Measurements from ENCODE around the gene ABCA5.

The ABCA5 gene

GRCh38 chr17:69268543-69269014 is 58.4 kb downstream of the ABCA5 start:
- DNase-seq (ENCODE audit: low read depth in 2 of 2), result no peak

GRCh38 chr17:69267219-69267618 is 59.7 kb downstream of the ABCA5 start:
- no peak for DNase-seq (ENCODE audit: low read depth in 2 of 2)

GRCh38 chr17:69265873-69266272 is 61.1 kb downstream of the ABCA5 start:
- no peak for DNase-seq (ENCODE audit: low read depth in 2 of 2)

DNA sequence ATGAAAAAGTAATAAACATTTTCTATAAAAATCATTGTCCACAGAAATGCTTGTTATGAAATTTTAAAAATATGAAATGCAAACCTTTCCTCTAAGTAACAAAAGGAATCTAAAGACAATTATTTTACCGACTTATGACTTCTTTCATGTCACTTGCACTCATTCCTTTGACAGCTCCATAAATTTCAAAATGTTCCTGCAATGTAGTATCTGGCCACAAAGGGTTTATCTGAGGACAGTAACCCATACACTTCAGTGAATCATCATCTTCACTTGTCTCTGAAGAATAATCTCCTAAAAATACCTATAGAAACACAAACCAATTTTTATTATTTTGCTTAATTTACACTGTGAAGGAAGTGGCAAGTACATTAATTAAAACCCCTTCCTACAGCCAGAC is 72.7 kb downstream of the ABCA5 start:
- DNase-seq (ENCODE audit: low read depth in 2 of 2), result no peak

GRCh38 chr17:69250641-69251040 is 76.3 kb downstream of the ABCA5 start:
- DNase-seq (ENCODE audit: low read depth in 2 of 2), result no peak

DNA sequence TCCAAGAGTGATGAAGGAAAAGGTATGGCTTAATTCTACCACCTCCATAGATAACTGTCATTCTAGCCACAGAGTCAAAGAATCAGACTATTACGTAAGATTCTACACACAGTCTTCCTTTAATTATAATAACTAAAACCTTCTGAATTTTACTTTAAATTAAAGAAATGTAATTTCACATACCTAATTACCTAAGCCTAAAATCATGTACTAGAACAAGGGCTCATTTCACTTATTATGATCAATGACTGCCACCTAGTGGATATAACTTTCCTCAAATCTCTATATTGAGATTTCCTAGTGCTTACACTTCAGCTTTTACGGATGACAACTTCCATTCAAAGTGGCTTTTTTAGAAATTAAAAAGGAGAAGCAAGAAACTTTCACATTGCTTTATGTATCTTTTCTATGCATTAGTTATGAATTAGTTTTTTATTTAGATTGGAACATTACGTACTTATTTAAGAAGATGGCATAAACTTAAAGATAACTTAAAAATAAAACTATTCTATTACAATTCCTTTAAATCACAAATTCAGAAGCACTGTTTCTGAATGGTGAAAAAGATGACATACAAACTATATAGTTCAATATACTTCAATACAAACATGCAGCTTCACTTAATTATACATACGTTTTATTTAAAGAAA is 80.1 kb downstream of the ABCA5 start:
- DNase-seq (ENCODE audit: low read depth in 2 of 2), result no peak

DNA sequence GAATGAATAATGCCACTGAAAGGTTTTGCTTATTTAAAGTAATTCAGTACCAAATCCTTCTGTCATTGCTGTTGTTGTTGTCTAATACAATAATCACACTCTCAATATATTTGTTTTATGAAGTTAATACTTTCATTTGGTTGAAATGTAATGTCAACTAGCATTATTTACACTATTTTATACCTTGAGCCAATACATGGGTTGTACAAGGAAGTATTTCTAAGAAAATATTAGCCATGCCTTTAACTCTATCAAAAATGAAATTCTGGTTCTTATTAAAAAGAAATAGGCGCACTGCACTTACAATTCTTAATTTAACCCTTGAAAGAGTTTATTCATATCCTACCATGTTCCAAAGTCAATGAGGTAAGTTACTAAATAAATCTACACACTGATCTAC is 80.7 kb downstream of the ABCA5 start:
- no peak for DNase-seq (ENCODE audit: low read depth in 2 of 2)

DNA sequence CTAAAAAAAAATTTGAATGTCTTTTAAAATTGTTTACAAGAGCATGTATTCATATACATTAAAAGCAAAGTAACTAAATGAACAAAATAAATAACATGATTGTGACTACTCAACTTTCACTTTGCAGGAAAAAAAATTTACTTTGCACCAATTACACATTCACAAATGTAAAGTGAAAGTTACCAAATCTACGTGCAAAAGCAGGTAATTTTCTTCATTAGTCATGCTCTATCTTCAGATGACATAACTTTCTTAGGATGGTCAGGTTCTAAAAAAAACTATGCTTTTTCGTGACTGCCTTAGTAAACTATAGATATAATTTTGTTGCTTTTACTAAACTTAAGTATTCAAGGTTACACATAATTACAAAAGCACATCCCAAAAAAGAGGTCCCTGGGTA is 81.3 kb downstream of the ABCA5 start:
- DNase-seq (ENCODE audit: low read depth in 2 of 2), result no peak

- DNase-seq (ENCODE audit: low read depth in 2 of 2), result no peak
Observed at GRCh38 chr17:69239611-69240600, 87.0 kb downstream of the ABCA5 start.

- no peak for DNase-seq (ENCODE audit: low read depth in 2 of 2)
Observed at GRCh38 chr17:69236946-69237345, 90.0 kb downstream of the ABCA5 start.

DNA sequence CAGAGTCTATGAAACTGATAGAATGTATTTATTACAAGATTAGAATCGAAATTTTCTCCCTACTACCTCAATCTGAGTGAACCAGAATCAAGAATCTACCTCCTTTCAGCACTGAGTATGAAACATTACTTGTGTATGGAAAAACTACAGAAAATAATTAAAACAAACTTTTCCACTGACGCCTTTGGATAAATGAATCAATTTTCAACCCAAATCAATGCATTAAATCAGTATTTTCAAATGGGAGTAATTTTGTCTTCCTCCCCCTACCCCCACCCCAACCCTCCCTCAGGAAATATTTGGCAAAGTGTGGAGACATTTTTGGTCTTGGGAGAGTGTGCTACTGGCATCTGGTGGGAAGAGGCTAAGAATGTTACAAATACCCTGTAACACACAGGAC is 90.5 kb downstream of the ABCA5 start:
- DNase-seq (ENCODE audit: low read depth in 2 of 2), result no peak

GRCh38 chr17:69235338-69236058 is 91.4 kb downstream of the ABCA5 start:
- DNase-seq (ENCODE audit: low read depth in 2 of 2), result peak; percentile 11 to 15

- no peak for DNase-seq (ENCODE audit: low read depth in 2 of 2)
Observed at GRCh38 chr17:69232650-69233049, 94.3 kb downstream of the ABCA5 start.

DNA sequence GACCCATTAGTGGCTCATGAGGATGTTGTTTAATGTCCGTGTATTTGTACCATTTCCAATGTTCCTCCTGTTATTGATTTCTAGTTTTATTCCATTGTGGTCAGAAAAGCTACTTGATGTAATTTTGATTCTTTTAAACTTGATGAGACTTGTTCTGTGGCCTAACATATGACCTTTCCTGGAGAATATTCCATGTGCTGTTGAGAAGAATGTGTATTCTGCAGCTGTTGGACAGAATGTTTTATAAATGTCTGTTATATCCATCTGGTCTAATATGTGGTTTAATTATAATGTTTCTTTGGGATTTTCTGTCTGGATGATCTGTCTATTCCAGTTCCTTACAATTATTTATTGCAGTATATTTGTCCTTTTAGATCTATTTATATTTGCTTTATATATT is 95.4 kb downstream of the ABCA5 start:
- DNase-seq (ENCODE audit: low read depth in 2 of 2), result no peak

DNA sequence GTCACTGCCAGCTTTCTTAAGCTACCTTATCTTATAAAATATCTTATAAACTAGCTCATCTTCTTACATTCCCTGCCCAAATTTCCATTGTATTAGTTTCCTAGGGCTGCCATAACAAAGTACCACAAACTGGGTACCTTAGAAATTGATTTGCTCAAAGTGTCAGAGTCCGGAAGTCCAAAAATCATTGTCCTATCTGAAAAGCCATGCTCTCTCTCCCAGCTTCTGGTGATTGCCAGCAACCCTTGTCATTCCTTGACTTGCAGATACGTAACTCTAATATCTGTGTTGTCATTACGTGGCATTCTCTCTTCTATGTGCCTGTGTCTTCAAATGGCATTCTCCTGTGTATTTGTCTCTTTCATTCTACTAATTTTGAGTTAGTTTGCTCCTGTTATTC is 96.0 kb downstream of the ABCA5 start:
- no peak for DNase-seq (ENCODE audit: low read depth in 2 of 2)

DNA sequence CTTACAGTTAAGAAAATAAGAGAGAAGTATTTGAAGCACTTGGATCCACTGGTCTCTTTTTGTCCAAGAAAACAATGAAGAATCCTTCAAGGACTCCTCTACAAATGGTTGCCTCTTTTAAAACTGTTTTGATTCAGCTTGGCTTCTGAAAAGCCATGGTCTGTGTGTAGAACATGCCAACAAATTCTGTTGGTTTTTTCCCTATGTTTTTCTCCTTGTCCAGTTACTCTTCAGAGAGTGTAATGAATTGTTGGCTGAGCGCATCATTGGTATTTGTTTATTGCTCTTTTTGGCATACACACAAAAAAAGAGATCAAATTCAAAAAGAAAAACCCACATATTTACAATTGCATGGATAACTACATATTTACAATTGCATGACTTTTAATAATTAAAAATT is 98.4 kb downstream of the ABCA5 start, which contains the start of gene ABCA10:
Gene ABCA10 (minus strand): TSS at position 249 of the 400 bp plus-strand sequence. CDS start 3,466 bp downstream, outside the sequence.
- no peak for DNase-seq (ENCODE audit: low read depth in 2 of 2)

DNA sequence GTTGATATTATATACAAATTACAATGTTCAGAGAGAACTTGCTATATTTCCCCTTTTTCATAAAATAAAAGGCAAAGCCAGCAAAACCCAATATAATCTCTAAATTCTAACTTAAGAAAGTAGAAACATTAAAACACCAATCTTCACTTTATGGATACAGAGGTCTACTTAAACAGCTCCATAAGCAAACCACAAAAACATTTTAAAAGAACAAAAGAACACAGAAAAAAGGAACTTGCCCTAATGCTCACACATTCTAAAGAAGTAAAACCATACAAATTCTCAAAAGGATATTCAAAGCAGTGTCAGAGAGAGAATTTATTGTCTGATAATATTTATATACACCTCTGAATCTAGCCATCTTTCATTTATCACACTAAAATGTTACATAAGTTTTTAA is 98.9 kb downstream of the ABCA5 start:
- no peak for DNase-seq (ENCODE audit: low read depth in 2 of 2)

DNA sequence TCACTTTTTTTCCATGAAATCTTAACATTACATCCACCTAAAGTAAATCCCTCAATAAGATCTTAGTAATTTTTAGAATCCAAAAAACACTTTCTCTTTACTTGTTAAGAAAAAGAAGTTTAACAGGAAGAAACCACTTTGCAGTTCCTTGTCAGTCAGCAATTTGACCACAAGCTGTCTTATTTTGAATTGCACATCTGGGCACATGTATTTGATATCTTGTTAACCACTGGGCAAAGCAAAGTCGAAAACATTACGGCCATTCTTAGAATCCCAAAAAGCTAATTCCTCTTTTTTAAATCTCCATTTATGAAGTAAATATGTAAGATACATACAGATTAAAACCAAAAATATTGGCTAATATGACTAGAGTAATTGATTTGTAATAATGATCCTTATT is 99.4 kb downstream of the ABCA5 start:
- DNase-seq (ENCODE audit: low read depth in 2 of 2), result no peak

GRCh38 chr17:69223809-69224208 is 103.1 kb downstream of the ABCA5 start:
- DNase-seq (ENCODE audit: low read depth in 2 of 2), result no peak

- no peak for DNase-seq (ENCODE audit: low read depth in 2 of 2)
Observed at GRCh38 chr17:69222707-69223258, 104.2 kb downstream of the ABCA5 start.

DNA sequence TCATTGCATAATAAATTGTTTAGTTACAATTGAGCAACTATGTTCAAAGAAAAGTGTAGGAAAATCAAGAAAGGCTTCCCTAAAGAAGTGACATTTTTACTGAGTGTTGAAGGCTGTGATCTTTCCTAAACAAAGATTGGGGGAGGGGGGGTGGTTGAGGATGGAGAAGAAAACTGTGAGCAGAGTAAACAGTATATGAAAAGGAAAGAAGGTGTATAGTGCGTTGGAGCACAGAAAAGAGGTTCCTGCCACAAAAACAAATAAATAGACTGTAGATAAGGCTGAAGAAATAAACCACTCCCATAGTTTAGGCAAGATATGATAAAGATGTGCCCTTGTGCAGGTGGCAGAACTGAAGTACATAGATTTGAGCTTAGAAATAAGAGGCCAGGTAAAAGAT is 106.8 kb downstream of the ABCA5 start:
- DNase-seq (ENCODE audit: low read depth in 2 of 2), result no peak

GRCh38 chr17:69218986-69219385 is 107.9 kb downstream of the ABCA5 start:
- no peak for DNase-seq (ENCODE audit: low read depth in 2 of 2)

Data from stimulated activated CD8-positive, alpha-beta memory T cell treated with anti-CD3 and anti-CD28 coated beads, Interleukin-7, amount 100 ng/mL, for 1 hour (primary cell).